HL-60 (cell line): Measurements from ENCODE around the gene COL13A1.

Source experiments
- DNase-seq, 2 experiments: peaks; one replicate each; pipeline ENCODE4 v3.0.0-alpha.2; 2010 to 2020; ENCODE audit warnings: low read depth in 1 of 2, low spot score in 1 of 2
- H3K27ac ChIP-seq: fragments of 250-450 bp; sonication (Bioruptor Pico); replicated peaks from 2 replicates; pipeline ENCODE4 v1.5.1; 2020; ENCODE audit warnings: mild to moderate bottlenecking, moderate library complexity
- H3K27me3 ChIP-seq: fragments of 250-450 bp; sonication (Bioruptor Pico); 2 replicates; pipeline ENCODE4 v1.5.1; 2021; ENCODE audit warnings: mild to moderate bottlenecking, moderate library complexity; ENCODE audit not compliant: insufficient read depth, poor library complexity, severe bottlenecking
- H3K4me3 ChIP-seq: replicated peaks from 2 replicates; pipeline ENCODE4 v1.5.1; 2011; ENCODE audit warnings: mild to moderate bottlenecking, control low read depth, low read length; ENCODE audit not compliant: insufficient read depth
- CTCF ChIP-seq: IDR thresholded peaks from one replicate; pipeline ENCODE4 v1.5.1; 2011; ENCODE audit warnings: low read length, control low read depth, inconsistent platforms; ENCODE audit not compliant: insufficient read depth
- GABPA ChIP-seq: IDR thresholded peaks from 2 replicates; pipeline ENCODE4 v1.6.1; 2012; ENCODE audit warnings: low read depth
- POLR2AphosphoS5 ChIP-seq: IDR thresholded peaks from 2 replicates; pipeline ENCODE4 v1.6.1; 2012; ENCODE audit warnings: low read depth
- REST ChIP-seq: IDR thresholded peaks from 2 replicates; pipeline ENCODE4 v1.6.1; 2012; ENCODE audit warnings: low read depth; ENCODE audit not compliant: insufficient replicate concordance
- SPI1 ChIP-seq: IDR thresholded peaks from 2 replicates; pipeline ENCODE4 v1.6.1; 2012; ENCODE audit warnings: low read depth, mild to moderate bottlenecking, borderline replicate concordance

Gene COL13A1

GRCh38 chr10:69884686-69885085 is 83.0 kb downstream of the COL13A1 start:
- no peak overlapping the region for H3K4me3 ChIP-seq
- no peak overlapping the region for H3K27ac ChIP-seq
- peaks cover 2% of the 10 kb centered on the region for H3K27me3 ChIP-seq
- DNase-seq, result no peak
- TF ChIP-seq SPI1 (no peak), GABPA (no peak), CTCF (no peak), POLR2AphosphoS5 (no peak), REST (no peak)

GRCh38 chr10:69885379-69886013 is 83.8 kb downstream of the COL13A1 start:
- Histone ChIP-seq H3K27ac (no peak overlapping the region), H3K27me3 (peaks cover 2% of the 10 kb centered on the region), H3K4me3 (no peak overlapping the region)
- no peak for DNase-seq
- TF ChIP-seq CTCF (no peak), REST (no peak), POLR2AphosphoS5 (no peak), GABPA (no peak), SPI1 (no peak)

GRCh38 chr10:69888882-69889584 is 87.3 kb downstream of the COL13A1 start:
- no peak overlapping the region for H3K4me3 ChIP-seq
- no peaks in the 10 kb centered on the region for H3K27me3 ChIP-seq
- no peak for DNase-seq
- no peak for TF ChIP-seq SPI1
- TF ChIP-seq REST, result no peak
- TF ChIP-seq CTCF, result no peak
- no peak for TF ChIP-seq POLR2AphosphoS5
- no peak for TF ChIP-seq GABPA
- H3K27ac ChIP-seq, result no peak overlapping the region
